ENCODE data around the gene LRRTM2. TPM values are rescaled to one million over a fixed set of nuclear protein-coding genes. Genes with fewer than 3 reads are reported as not detected.
"Not testable (repeated sequence)": the region's sequence is repeated elsewhere in the genome, so short reads cannot be mapped to it uniquely, and the experiment has no call there.

Gene LRRTM2
- total and polyA plus RNA-seq, 2 donors (not counting 1 experiment from before 2014, with no cell fraction given): 0.33 to 1.3 TPM

- no peaks in the 10 kb centered on the region for H3K27me3 ChIP-seq (ENCODE audit: control insufficient read depth, insufficient read depth, low read length)
- H4K20me1 ChIP-seq (ENCODE audit: control insufficient read depth, extremely low read depth, insufficient read depth, low read length): no peaks in the 10 kb centered on the region
- H3K4me1 ChIP-seq (ENCODE audit: control insufficient read depth, extremely low read depth, insufficient read depth, low read length): peaks cover 7% of the 10 kb centered on the region
- no peak overlapping the region for H3K27ac ChIP-seq (ENCODE audit: insufficient read depth, low read length)
- no peaks in the 10 kb centered on the region for H3K36me3 ChIP-seq (ENCODE audit: control insufficient read depth, insufficient read depth, low read length)
- no peak for TF ChIP-seq EZH2 (IDR thresholded peaks at IDR 0.05; ENCODE audit: low read length, missing control alignments)
- TF ChIP-seq, protein P1, sequence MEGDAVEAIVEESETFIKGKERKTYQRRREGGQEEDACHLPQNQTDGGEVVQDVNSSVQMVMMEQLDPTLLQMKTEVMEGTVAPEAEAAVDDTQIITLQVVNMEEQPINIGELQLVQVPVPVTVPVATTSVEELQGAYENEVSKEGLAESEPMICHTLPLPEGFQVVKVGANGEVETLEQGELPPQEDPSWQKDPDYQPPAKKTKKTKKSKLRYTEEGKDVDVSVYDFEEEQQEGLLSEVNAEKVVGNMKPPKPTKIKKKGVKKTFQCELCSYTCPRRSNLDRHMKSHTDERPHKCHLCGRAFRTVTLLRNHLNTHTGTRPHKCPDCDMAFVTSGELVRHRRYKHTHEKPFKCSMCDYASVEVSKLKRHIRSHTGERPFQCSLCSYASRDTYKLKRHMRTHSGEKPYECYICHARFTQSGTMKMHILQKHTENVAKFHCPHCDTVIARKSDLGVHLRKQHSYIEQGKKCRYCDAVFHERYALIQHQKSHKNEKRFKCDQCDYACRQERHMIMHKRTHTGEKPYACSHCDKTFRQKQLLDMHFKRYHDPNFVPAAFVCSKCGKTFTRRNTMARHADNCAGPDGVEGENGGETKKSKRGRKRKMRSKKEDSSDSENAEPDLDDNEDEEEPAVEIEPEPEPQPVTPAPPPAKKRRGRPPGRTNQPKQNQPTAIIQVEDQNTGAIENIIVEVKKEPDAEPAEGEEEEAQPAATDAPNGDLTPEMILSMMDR (conservative IDR thresholded peaks at IDR 0.05 in 1 of 2, IDR thresholded peaks at IDR 0.05 in 1 of 2; ENCODE audit: low read depth in 1 of 2, low read length in 2 of 2): no peak
- no peaks in the 10 kb centered on the region for H3K9me3 ChIP-seq (ENCODE audit: control insufficient read depth, insufficient read depth, low read depth, low read length)
- H3K9ac ChIP-seq (ENCODE audit: insufficient read depth, low read length): no peak overlapping the region
- H3K79me2 ChIP-seq (ENCODE audit: control insufficient read depth, insufficient read depth, low read length): peaks cover 38% of the 10 kb centered on the region
- no peak overlapping the region for H2AFZ ChIP-seq (ENCODE audit: low read length)
- H3K4me3 ChIP-seq (replicated peaks in 1 of 4; ENCODE audit: control extremely low read depth in 1 of 4, insufficient read depth in 1 of 4, low read depth in 3 of 4, low read length in 4 of 4): no peak overlapping the region
- H3K4me2 ChIP-seq (ENCODE audit: extremely low read depth, insufficient read depth, low read length): no peak overlapping the region
- no peak for DNase-seq (ENCODE audit: low read depth in 2 of 2)
Measured at GRCh38 chr5:138840103-138840502, 35.0 kb downstream of the LRRTM2 start.

- H3K27ac ChIP-seq (ENCODE audit: insufficient read depth, low read length): no peak overlapping the region
- H3K4me1 ChIP-seq (ENCODE audit: control insufficient read depth, extremely low read depth, insufficient read depth, low read length): no peaks in the 10 kb centered on the region
- no peak overlapping the region for H3K9ac ChIP-seq (ENCODE audit: insufficient read depth, low read length)
- H3K9me3 ChIP-seq (ENCODE audit: control insufficient read depth, insufficient read depth, low read depth, low read length): no peaks in the 10 kb centered on the region
- H2AFZ ChIP-seq (ENCODE audit: low read length): no peak overlapping the region
- TF ChIP-seq EZH2 (IDR thresholded peaks at IDR 0.05; ENCODE audit: low read length, missing control alignments): no peak
- TF ChIP-seq, protein P1 (conservative IDR thresholded peaks at IDR 0.05 in 1 of 2, IDR thresholded peaks at IDR 0.05 in 1 of 2; ENCODE audit: low read depth in 1 of 2, low read length in 2 of 2): no peak
- no peaks in the 10 kb centered on the region for H3K27me3 ChIP-seq (ENCODE audit: control insufficient read depth, insufficient read depth, low read length)
- no peak overlapping the region for H3K4me2 ChIP-seq (ENCODE audit: extremely low read depth, insufficient read depth, low read length)
- no peak for DNase-seq (ENCODE audit: low read depth in 2 of 2)
- no peaks in the 10 kb centered on the region for H4K20me1 ChIP-seq (ENCODE audit: control insufficient read depth, extremely low read depth, insufficient read depth, low read length)
- peaks cover 35% of the 10 kb centered on the region for H3K79me2 ChIP-seq (ENCODE audit: control insufficient read depth, insufficient read depth, low read length)
- H3K36me3 ChIP-seq (ENCODE audit: control insufficient read depth, insufficient read depth, low read length): no peaks in the 10 kb centered on the region
- no peak overlapping the region for H3K4me3 ChIP-seq (replicated peaks in 1 of 4; ENCODE audit: control extremely low read depth in 1 of 4, insufficient read depth in 1 of 4, low read depth in 3 of 4, low read length in 4 of 4)
Measured at GRCh38 chr5:138837160-138837559, 38.0 kb downstream of the LRRTM2 start.

DNA sequence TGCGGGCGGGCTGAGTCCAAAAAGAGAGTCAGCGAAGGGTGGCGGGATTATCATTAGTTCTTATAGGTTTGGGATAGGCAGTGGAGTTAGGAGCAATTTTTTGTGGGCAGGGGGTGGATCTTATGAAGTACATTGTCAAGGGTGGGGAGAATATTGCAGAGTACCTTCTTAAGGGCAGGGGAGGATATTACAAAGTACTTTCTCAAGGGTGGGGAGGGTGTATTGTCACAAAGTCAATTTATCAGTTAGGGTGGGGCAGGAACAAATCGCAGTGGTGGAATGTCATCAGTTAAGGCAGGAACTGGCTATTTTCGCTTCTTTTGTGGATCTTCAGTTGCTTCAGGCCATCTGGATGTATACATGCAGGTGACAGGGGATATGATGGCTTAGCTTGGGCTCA, 40.3 kb downstream of the LRRTM2 start:
- H3K36me3 ChIP-seq (ENCODE audit: control insufficient read depth, insufficient read depth, low read length); DNase-seq (ENCODE audit: low read depth in 2 of 2); H2AFZ ChIP-seq (ENCODE audit: low read length); H3K9ac ChIP-seq (ENCODE audit: insufficient read depth, low read length); H4K20me1 ChIP-seq (ENCODE audit: control insufficient read depth, extremely low read depth, insufficient read depth, low read length); H3K4me2 ChIP-seq (ENCODE audit: extremely low read depth, insufficient read depth, low read length); H3K27ac ChIP-seq (ENCODE audit: insufficient read depth, low read length); H3K4me3 ChIP-seq (replicated peaks in 1 of 4; ENCODE audit: control extremely low read depth in 1 of 4, insufficient read depth in 1 of 4, low read depth in 3 of 4, low read length in 4 of 4); H3K27me3 ChIP-seq (ENCODE audit: control insufficient read depth, insufficient read depth, low read length); H3K4me1 ChIP-seq (ENCODE audit: control insufficient read depth, extremely low read depth, insufficient read depth, low read length); H3K9me3 ChIP-seq (ENCODE audit: control insufficient read depth, insufficient read depth, low read depth, low read length): not testable (repeated sequence)
- H3K79me2 ChIP-seq (ENCODE audit: control insufficient read depth, insufficient read depth, low read length): peaks cover 25% of the 10 kb centered on the region

All from fibroblast of lung (primary cell).